ENCODE data around the gene GNAS.
"Not testable (repeated sequence)": the region's sequence is repeated elsewhere in the genome, so short reads cannot be mapped to it uniquely, and the experiment has no call there.

GNAS gene

GRCh38 chr20:58852543-58853271 is at the start of gene GNAS:
GNAS (plus strand) TSS chr20:58852716.
- peak; percentile 87 for DNase-seq (ENCODE audit: low spot score)

- no peak for DNase-seq (ENCODE audit: low spot score)
Measured at GRCh38 chr20:58803533-58803932, 49.0 kb upstream of the GNAS start.

GRCh38 chr20:58807801-58808200 is 44.7 kb upstream of the GNAS start:
- DNase-seq (ENCODE audit: low spot score) = no peak

- DNase-seq (ENCODE audit: low spot score) = no peak
Measured at GRCh38 chr20:58808271-58809046, 44.1 kb upstream of the GNAS start.

GRCh38 chr20:58810116-58810878 is 42.2 kb upstream of the GNAS start:
- DNase-seq (ENCODE audit: low spot score) = no peak

- no peak for DNase-seq (ENCODE audit: low spot score)
Measured at GRCh38 chr20:58810879-58811250, 41.7 kb upstream of the GNAS start.

- DNase-seq (ENCODE audit: low spot score) = no peak
Measured at GRCh38 chr20:58811334-58811733, 41.2 kb upstream of the GNAS start.

- no peak for DNase-seq (ENCODE audit: low spot score)
Measured at GRCh38 chr20:58813369-58813768, 39.1 kb upstream of the GNAS start.

- DNase-seq (ENCODE audit: low spot score) = no peak
Measured at GRCh38 chr20:58815448-58815847, 37.1 kb upstream of the GNAS start.

- DNase-seq (ENCODE audit: low spot score) = no peak
Measured at GRCh38 chr20:58816051-58816450, 36.5 kb upstream of the GNAS start.

GRCh38 chr20:58816957-58817651 is 35.4 kb upstream of the GNAS start:
- DNase-seq (ENCODE audit: low spot score) = no peak

GRCh38 chr20:58817748-58818147 is 34.8 kb upstream of the GNAS start:
- no peak for DNase-seq (ENCODE audit: low spot score)

GRCh38 chr20:58818586-58819285 is 33.8 kb upstream of the GNAS start:
- no peak for DNase-seq (ENCODE audit: low spot score)

GRCh38 chr20:58819921-58820320 is 32.6 kb upstream of the GNAS start:
- DNase-seq (ENCODE audit: low spot score) = no peak

GRCh38 chr20:58820515-58820914 is 32.0 kb upstream of the GNAS start:
- DNase-seq (ENCODE audit: low spot score) = not testable (repeated sequence)

GRCh38 chr20:58822149-58822548 is 30.4 kb upstream of the GNAS start:
- DNase-seq (ENCODE audit: low spot score) = no peak

- DNase-seq (ENCODE audit: low spot score) = no peak
Measured at GRCh38 chr20:58822748-58823730, 29.5 kb upstream of the GNAS start.

- no peak for DNase-seq (ENCODE audit: low spot score)
Measured at GRCh38 chr20:58824843-58825242, 27.7 kb upstream of the GNAS start.

- DNase-seq (ENCODE audit: low spot score) = no peak
Measured at GRCh38 chr20:58825450-58825849, 27.1 kb upstream of the GNAS start.

GRCh38 chr20:58826271-58826670 is 26.2 kb upstream of the GNAS start:
- DNase-seq (ENCODE audit: low spot score) = no peak

Measured in HuH-7.5 (cell line).